HepG2 (cell line): Measurements from ENCODE around the gene UNC50. TPM values are rescaled to one million over a fixed set of nuclear protein-coding genes. Genes with fewer than 3 reads are reported as not detected.

Source experiments
- HMGA1 ChIP-seq: sonication (generic); formaldehyde crosslinking; conservative IDR thresholded peaks from 2 replicates; pipeline ENCODE4 v1.4.0; 2020; ENCODE audit warnings: missing genetic modification reagents
- PRDM4 ChIP-seq: sonication (generic); formaldehyde crosslinking; IDR thresholded peaks from 2 replicates; pipeline ENCODE4 v1.9.0; 2021; ENCODE audit warnings: missing genetic modification reagents, borderline replicate concordance
- SIX4 ChIP-seq: sonication (generic); formaldehyde crosslinking; IDR thresholded peaks from 2 replicates; pipeline ENCODE4 v1.4.0; 2020; ENCODE audit warnings: missing genetic modification reagents
- ZNF33A ChIP-seq: sonication (generic); formaldehyde crosslinking; IDR thresholded peaks from 2 replicates; pipeline ENCODE4 v1.5.1; 2020; ENCODE audit warnings: missing genetic modification reagents, mild to moderate bottlenecking, moderate library complexity, borderline replicate concordance
- ZNF34 ChIP-seq: sonication (generic); formaldehyde crosslinking; IDR thresholded peaks from 2 replicates; pipeline ENCODE4 v1.4.0; 2020; ENCODE audit warnings: mild to moderate bottlenecking, missing genetic modification reagents, borderline replicate concordance
- ZNF839 ChIP-seq: sonication (generic); formaldehyde crosslinking; IDR thresholded peaks from 2 replicates; pipeline ENCODE4 v1.4.0; 2020; ENCODE audit warnings: missing genetic modification reagents, mild to moderate bottlenecking, borderline replicate concordance
- polyA plus RNA-seq, 8 experiments: library from polyadenylated mRNA; depleted of rRNA in 3 of 8; stranded (reverse) in 7 of 8; unstranded in 1 of 8; fragments of >200 nt; fragmentation: Illumina TruSeq in 4 of 8; extraction: Trizol in 4 of 8; gene quantifications; 2 replicates each; pipeline versions ENCODE4 v1.2.1 to v1.2.3, GENCODE V29; 2011 to 2016; ENCODE audit warnings: low read depth in 4 of 8, missing spikeins in 1 of 8, mixed read lengths in 1 of 8; ENCODE audit not compliant: insufficient read depth in 1 of 8
- total RNA-seq, 5 experiments: library from RNA; depleted of rRNA; stranded (reverse); fragments of >200 nt; fragmentation: Illumina TruSeq; extraction: Trizol; gene quantifications; 2 replicates each; pipeline ENCODE4 v1.2.3, GENCODE V29; 2016; ENCODE audit warnings: low read depth in 1 of 5
- TF ChIP-seq, protein P1 (sequence below): sonication (generic); formaldehyde crosslinking; IDR thresholded peaks from 2 replicates; pipeline ENCODE4 v1.9.0; 2021; ENCODE audit warnings: mild to moderate bottlenecking, missing genetic modification reagents
- TF ChIP-seq, protein P2 (sequence below): IDR thresholded peaks from 2 replicates; pipeline ENCODE4 v1.4.0; 2020; ENCODE audit warnings: mild to moderate bottlenecking, missing genetic modification reagents
- TF ChIP-seq, protein P3 (sequence below): sonication (generic); formaldehyde crosslinking; IDR thresholded peaks from 2 replicates; pipeline ENCODE4 v1.8.0; 2022; ENCODE audit warnings: missing genetic modification reagents, mild to moderate bottlenecking, borderline replicate concordance

UNC50 gene
- total and polyA plus RNA-seq, 2 of the 13 experiments (the other 11 are each of a cell fraction or from before 2014, with no cell fraction given), result 92.6 to 95.6 TPM

GRCh38 chr2:98608116-98608961 lies at the start of gene UNC50, which contains the start of gene COA5 (continued):
- TF ChIP-seq, protein P1, sequence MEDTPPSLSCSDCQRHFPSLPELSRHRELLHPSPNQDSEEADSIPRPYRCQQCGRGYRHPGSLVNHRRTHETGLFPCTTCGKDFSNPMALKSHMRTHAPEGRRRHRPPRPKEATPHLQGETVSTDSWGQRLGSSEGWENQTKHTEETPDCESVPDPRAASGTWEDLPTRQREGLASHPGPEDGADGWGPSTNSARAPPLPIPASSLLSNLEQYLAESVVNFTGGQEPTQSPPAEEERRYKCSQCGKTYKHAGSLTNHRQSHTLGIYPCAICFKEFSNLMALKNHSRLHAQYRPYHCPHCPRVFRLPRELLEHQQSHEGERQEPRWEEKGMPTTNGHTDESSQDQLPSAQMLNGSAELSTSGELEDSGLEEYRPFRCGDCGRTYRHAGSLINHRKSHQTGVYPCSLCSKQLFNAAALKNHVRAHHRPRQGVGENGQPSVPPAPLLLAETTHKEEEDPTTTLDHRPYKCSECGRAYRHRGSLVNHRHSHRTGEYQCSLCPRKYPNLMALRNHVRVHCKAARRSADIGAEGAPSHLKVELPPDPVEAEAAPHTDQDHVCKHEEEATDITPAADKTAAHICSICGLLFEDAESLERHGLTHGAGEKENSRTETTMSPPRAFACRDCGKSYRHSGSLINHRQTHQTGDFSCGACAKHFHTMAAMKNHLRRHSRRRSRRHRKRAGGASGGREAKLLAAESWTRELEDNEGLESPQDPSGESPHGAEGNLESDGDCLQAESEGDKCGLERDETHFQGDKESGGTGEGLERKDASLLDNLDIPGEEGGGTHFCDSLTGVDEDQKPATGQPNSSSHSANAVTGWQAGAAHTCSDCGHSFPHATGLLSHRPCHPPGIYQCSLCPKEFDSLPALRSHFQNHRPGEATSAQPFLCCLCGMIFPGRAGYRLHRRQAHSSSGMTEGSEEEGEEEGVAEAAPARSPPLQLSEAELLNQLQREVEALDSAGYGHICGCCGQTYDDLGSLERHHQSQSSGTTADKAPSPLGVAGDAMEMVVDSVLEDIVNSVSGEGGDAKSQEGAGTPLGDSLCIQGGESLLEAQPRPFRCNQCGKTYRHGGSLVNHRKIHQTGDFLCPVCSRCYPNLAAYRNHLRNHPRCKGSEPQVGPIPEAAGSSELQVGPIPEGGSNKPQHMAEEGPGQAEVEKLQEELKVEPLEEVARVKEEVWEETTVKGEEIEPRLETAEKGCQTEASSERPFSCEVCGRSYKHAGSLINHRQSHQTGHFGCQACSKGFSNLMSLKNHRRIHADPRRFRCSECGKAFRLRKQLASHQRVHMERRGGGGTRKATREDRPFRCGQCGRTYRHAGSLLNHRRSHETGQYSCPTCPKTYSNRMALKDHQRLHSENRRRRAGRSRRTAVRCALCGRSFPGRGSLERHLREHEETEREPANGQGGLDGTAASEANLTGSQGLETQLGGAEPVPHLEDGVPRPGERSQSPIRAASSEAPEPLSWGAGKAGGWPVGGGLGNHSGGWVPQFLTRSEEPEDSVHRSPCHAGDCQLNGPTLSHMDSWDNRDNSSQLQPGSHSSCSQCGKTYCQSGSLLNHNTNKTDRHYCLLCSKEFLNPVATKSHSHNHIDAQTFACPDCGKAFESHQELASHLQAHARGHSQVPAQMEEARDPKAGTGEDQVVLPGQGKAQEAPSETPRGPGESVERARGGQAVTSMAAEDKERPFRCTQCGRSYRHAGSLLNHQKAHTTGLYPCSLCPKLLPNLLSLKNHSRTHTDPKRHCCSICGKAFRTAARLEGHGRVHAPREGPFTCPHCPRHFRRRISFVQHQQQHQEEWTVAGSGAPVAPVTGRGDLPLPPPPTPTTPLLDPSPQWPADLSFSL (CRISPR knock-in tag), result no peak; the same call in 1 of the 2 replicates
- TF ChIP-seq PRDM4 (0 out of 2 replicates have a peak, but pooled peaks have one; percentile 59), ZNF33A (CRISPR knock-in tag) (peak; percentile 98), SIX4 (CRISPR knock-in tag) (peak; percentile 13; the same call in 1 of the 2 replicates), ZNF34 (CRISPR knock-in tag) (peak; percentile 63; the same call in 1 of the 2 replicates), ZNF839 (CRISPR knock-in tag) (peak; percentile 88; the same call in 1 of the 2 replicates), HMGA1 (CRISPR knock-in tag) (no peak)
- TF ChIP-seq, protein P2, sequence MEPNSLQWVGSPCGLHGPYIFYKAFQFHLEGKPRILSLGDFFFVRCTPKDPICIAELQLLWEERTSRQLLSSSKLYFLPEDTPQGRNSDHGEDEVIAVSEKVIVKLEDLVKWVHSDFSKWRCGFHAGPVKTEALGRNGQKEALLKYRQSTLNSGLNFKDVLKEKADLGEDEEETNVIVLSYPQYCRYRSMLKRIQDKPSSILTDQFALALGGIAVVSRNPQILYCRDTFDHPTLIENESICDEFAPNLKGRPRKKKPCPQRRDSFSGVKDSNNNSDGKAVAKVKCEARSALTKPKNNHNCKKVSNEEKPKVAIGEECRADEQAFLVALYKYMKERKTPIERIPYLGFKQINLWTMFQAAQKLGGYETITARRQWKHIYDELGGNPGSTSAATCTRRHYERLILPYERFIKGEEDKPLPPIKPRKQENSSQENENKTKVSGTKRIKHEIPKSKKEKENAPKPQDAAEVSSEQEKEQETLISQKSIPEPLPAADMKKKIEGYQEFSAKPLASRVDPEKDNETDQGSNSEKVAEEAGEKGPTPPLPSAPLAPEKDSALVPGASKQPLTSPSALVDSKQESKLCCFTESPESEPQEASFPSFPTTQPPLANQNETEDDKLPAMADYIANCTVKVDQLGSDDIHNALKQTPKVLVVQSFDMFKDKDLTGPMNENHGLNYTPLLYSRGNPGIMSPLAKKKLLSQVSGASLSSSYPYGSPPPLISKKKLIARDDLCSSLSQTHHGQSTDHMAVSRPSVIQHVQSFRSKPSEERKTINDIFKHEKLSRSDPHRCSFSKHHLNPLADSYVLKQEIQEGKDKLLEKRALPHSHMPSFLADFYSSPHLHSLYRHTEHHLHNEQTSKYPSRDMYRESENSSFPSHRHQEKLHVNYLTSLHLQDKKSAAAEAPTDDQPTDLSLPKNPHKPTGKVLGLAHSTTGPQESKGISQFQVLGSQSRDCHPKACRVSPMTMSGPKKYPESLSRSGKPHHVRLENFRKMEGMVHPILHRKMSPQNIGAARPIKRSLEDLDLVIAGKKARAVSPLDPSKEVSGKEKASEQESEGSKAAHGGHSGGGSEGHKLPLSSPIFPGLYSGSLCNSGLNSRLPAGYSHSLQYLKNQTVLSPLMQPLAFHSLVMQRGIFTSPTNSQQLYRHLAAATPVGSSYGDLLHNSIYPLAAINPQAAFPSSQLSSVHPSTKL (CRISPR knock-in tag), result peak; percentile 80
- TF ChIP-seq, protein P3, sequence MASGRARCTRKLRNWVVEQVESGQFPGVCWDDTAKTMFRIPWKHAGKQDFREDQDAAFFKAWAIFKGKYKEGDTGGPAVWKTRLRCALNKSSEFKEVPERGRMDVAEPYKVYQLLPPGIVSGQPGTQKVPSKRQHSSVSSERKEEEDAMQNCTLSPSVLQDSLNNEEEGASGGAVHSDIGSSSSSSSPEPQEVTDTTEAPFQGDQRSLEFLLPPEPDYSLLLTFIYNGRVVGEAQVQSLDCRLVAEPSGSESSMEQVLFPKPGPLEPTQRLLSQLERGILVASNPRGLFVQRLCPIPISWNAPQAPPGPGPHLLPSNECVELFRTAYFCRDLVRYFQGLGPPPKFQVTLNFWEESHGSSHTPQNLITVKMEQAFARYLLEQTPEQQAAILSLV (CRISPR knock-in tag), result peak; percentile 95
